GM21390 (cell line): Measurements from ENCODE around the gene SLC5A10.

Experiments
- ATAC-seq: cut with Tn5 transposase; IDR thresholded peaks from one replicate; pipeline ENCODE4 v1.9.1; 2021; ENCODE audit not compliant: unreplicated experiment

The SLC5A10 gene

GRCh38 chr17:18981642-18982424 is 29.9 kb downstream of the SLC5A10 start:
- ATAC-seq = no peak

GRCh38 chr17:18984273-18985114 is 32.5 kb downstream of the SLC5A10 start:
- no peak for ATAC-seq

GRCh38 chr17:18985475-18985874 is 33.5 kb downstream of the SLC5A10 start:
- ATAC-seq = no peak

- no peak for ATAC-seq
Observed at GRCh38 chr17:18986541-18987229, 34.7 kb downstream of the SLC5A10 start.

- ATAC-seq = no peak
Observed at GRCh38 chr17:18987230-18987610, 35.3 kb downstream of the SLC5A10 start.

GRCh38 chr17:18987862-18988545 is 36.0 kb downstream of the SLC5A10 start:
- ATAC-seq = no peak

- ATAC-seq = no peak
Observed at GRCh38 chr17:18988546-18989173, 36.7 kb downstream of the SLC5A10 start.

GRCh38 chr17:18990331-18990730 is 38.4 kb downstream of the SLC5A10 start:
- no peak for ATAC-seq

GRCh38 chr17:18991531-18992315 is 39.8 kb downstream of the SLC5A10 start:
- ATAC-seq = no peak

GRCh38 chr17:18992454-18993130 is 40.6 kb downstream of the SLC5A10 start:
- ATAC-seq = no peak

- no peak for ATAC-seq
Observed at GRCh38 chr17:18993905-18994526, 42.1 kb downstream of the SLC5A10 start.

- ATAC-seq = no peak
Observed at GRCh38 chr17:18994631-18995030, 42.7 kb downstream of the SLC5A10 start.

- ATAC-seq = no peak
Observed at GRCh38 chr17:18995220-18995619, 43.3 kb downstream of the SLC5A10 start.

GRCh38 chr17:18996458-18996857 is 44.5 kb downstream of the SLC5A10 start:
- ATAC-seq = no peak

GRCh38 chr17:18997650-18998196 is 45.8 kb downstream of the SLC5A10 start:
- ATAC-seq = no peak

- ATAC-seq = no peak
Observed at GRCh38 chr17:18999394-18999793, 47.4 kb downstream of the SLC5A10 start.

GRCh38 chr17:18999911-19000310 is 47.9 kb downstream of the SLC5A10 start:
- ATAC-seq = no peak

GRCh38 chr17:19000531-19001325 is 48.8 kb downstream of the SLC5A10 start:
- no peak for ATAC-seq
